ENCODE data around the gene IRF2BP1. TPM values are rescaled to one million over a fixed set of nuclear protein-coding genes. Genes with fewer than 3 reads are reported as not detected.

IRF2BP1 gene
- total RNA-seq, 1 donor from 2014 or later = 29.4 TPM

GRCh38 chr19:45864629-45865082, 21.3 kb downstream of the IRF2BP1 start:
- peak overlapping the region; percentile 35 for H3K4me3 Mint-ChIP-seq (ENCODE audit: unreplicated experiment)
- TF ChIP-seq CTCF (IDR thresholded peaks at IDR 0.05) = no peak
- peaks cover 28% of the 10 kb centered on the region for H3K4me1 Mint-ChIP-seq (ENCODE audit: unreplicated experiment)
- H3K27ac Mint-ChIP-seq (ENCODE audit: unreplicated experiment) = no peak overlapping the region
- no peaks in the 10 kb centered on the region for H3K36me3 Mint-ChIP-seq (ENCODE audit: unreplicated experiment)
- H3K9me3 Mint-ChIP-seq (ENCODE audit: unreplicated experiment) = no peaks in the 10 kb centered on the region
- peaks cover 38% of the 10 kb centered on the region for H3K27me3 Mint-ChIP-seq (ENCODE audit: unreplicated experiment)
- no peak for DNase-seq (ENCODE audit: extremely low spot score, unreplicated experiment)

GRCh38 chr19:45863840-45864628, 21.9 kb downstream of the IRF2BP1 start, which contains the start of gene FOXA3:
Gene FOXA3 (plus strand): TSS chr19:45864326. CDS start chr19:45864457, 131 bp downstream.
- DNase-seq (ENCODE audit: extremely low spot score, unreplicated experiment) = no peak
- peak within 1 kb of the TSS; percentile 23 for H3K27ac Mint-ChIP-seq (ENCODE audit: unreplicated experiment)
- H3K27me3 Mint-ChIP-seq (ENCODE audit: unreplicated experiment) = peaks cover 38% of the 10 kb centered on the region
- H3K4me3 Mint-ChIP-seq (ENCODE audit: unreplicated experiment) = peak within 1 kb of the TSS; percentile 89
- H3K9me3 Mint-ChIP-seq (ENCODE audit: unreplicated experiment) = no peaks in the 10 kb centered on the region
- peak; percentile 65 for TF ChIP-seq CTCF (IDR thresholded peaks at IDR 0.05)
- H3K36me3 Mint-ChIP-seq (ENCODE audit: unreplicated experiment) = peaks cover 2% of the 10 kb centered on the region
- peaks cover 28% of the 10 kb centered on the region for H3K4me1 Mint-ChIP-seq (ENCODE audit: unreplicated experiment)

- Mint-ChIP-seq H3K27me3 (ENCODE audit: unreplicated experiment) (peaks cover 38% of the 10 kb centered on the region), H3K9me3 (ENCODE audit: unreplicated experiment) (no peaks in the 10 kb centered on the region)
Observed at GRCh38 chr19:45863335-45863839, 22.6 kb downstream of the IRF2BP1 start.

GRCh38 chr19:45862564-45863334, 23.2 kb downstream of the IRF2BP1 start, which contains the start of gene SYMPK:
Gene SYMPK (minus strand): TSS chr19:45863147. CDS start chr19:45854495, 8,652 bp downstream.
- H3K27me3 Mint-ChIP-seq (ENCODE audit: unreplicated experiment) = peaks cover 38% of the 10 kb centered on the region
- no peak for TF ChIP-seq CTCF (IDR thresholded peaks at IDR 0.05)
- peaks cover 10% of the 10 kb centered on the region for H3K36me3 Mint-ChIP-seq (ENCODE audit: unreplicated experiment)
- peak; percentile 99 for DNase-seq (ENCODE audit: extremely low spot score, unreplicated experiment)
- peak within 1 kb of the TSS; percentile 89 for H3K4me3 Mint-ChIP-seq (ENCODE audit: unreplicated experiment)
- peaks cover 28% of the 10 kb centered on the region for H3K4me1 Mint-ChIP-seq (ENCODE audit: unreplicated experiment)
- peak within 1 kb of the TSS; percentile 98 for H3K27ac Mint-ChIP-seq (ENCODE audit: unreplicated experiment)
- no peaks in the 10 kb centered on the region for H3K9me3 Mint-ChIP-seq (ENCODE audit: unreplicated experiment)

More at GRCh38 chr19:45863335-45863839, 22.6 kb downstream of the IRF2BP1 start:
- H3K4me1 Mint-ChIP-seq (ENCODE audit: unreplicated experiment) = peaks cover 28% of the 10 kb centered on the region
- peak overlapping the region; percentile 23 for H3K27ac Mint-ChIP-seq (ENCODE audit: unreplicated experiment)
- TF ChIP-seq CTCF (IDR thresholded peaks at IDR 0.05) = no peak
- no peak for DNase-seq (ENCODE audit: extremely low spot score, unreplicated experiment)
- H3K36me3 Mint-ChIP-seq (ENCODE audit: unreplicated experiment) = peaks cover 5% of the 10 kb centered on the region
- peak overlapping the region; percentile 89 for H3K4me3 Mint-ChIP-seq (ENCODE audit: unreplicated experiment)

All from osteocyte (in vitro differentiated cells).